ENCODE measurements around the gene LBR.

Gene LBR

DNA sequence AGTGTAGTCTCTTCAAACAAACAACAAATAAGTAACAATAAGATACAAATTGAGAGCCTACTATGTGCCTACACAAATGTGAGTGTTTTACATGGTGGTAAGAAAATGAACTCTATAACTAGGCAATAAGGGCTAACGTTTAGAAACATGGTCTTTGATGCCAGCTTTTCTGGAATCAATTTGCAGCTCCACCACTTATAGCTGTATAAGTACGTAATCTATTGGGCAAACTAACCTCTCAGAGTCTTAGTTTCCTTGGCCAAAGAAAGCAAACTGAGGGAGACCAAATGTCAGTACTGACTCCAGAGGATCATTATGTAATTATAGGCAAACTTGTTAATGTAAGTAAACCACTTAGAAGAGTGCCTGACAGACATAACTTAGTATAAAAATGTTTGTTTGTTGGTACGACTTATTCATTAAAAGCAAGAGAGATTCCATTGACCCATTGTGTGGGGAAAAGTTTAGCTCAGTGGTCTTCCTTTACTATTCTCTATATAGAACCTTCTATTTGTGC, 59.7 kb downstream of the LBR start:
- no peaks in the 10 kb centered on the region for H3K36me3 Mint-ChIP-seq
- ATAC-seq (ENCODE audit: low read depth) (no peak), DNase-seq (ENCODE audit: low spot score in 2 of 2) (no peak)
- no peaks in the 10 kb centered on the region for H3K4me1 Mint-ChIP-seq
- no peaks in the 10 kb centered on the region for H3K9me3 Mint-ChIP-seq
- no peak overlapping the region for H3K27ac Mint-ChIP-seq
- H3K27me3 Mint-ChIP-seq, result peaks cover 2% of the 10 kb centered on the region
- H3K4me3 Mint-ChIP-seq, result no peak overlapping the region

DNA sequence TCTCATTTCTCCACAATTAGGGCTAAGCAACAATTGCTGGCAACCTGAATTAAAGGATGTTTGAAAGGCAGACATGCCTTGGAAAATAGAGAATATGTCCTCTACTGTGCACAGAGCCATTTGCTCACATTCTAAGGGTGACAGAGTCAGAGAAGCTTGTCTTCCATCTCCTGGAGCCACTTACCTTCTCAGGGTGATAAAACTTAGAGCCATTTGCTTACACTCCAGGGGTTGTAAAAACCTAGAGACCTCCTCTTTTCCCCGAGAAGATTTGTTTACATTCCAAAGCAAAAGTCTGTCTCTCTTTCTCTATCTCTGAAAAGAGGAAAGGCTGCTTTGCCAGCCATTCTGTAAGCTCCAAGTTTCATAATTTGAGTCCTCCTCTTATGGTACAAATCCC, 61.3 kb downstream of the LBR start:
- Mint-ChIP-seq H3K27ac (no peak overlapping the region), H3K9me3 (no peaks in the 10 kb centered on the region), H3K36me3 (no peaks in the 10 kb centered on the region), H3K4me1 (no peaks in the 10 kb centered on the region), H3K4me3 (no peak overlapping the region), H3K27me3 (peaks cover 2% of the 10 kb centered on the region)
- no peak for ATAC-seq (ENCODE audit: low read depth)
- no peak for DNase-seq (ENCODE audit: low spot score in 2 of 2)

DNA sequence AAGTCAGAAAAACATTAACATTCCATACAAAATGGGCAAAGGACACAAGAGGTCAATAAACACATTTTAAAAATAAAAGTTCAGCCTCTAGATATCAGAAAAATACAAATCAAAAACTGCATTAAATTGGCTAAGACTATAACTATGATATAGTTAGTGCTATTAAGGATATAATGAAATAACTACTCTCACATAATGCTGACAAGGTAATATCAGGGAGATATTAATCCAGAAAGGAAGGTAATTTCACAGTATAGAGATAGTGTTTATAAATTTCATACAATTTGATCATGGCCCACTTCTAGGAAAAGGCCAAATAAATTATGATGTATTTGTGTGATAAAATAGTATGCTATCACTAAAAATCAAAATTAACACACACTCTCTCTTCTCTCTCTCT, 61.8 kb downstream of the LBR start:
- no peaks in the 10 kb centered on the region for H3K4me1 Mint-ChIP-seq
- ATAC-seq (ENCODE audit: low read depth) (no peak), DNase-seq (ENCODE audit: low spot score in 2 of 2) (no peak)
- no peak overlapping the region for H3K27ac Mint-ChIP-seq
- H3K36me3 Mint-ChIP-seq, result no peaks in the 10 kb centered on the region
- H3K9me3 Mint-ChIP-seq, result no peaks in the 10 kb centered on the region
- H3K27me3 Mint-ChIP-seq, result peaks cover 2% of the 10 kb centered on the region
- H3K4me3 Mint-ChIP-seq, result no peak overlapping the region

DNA sequence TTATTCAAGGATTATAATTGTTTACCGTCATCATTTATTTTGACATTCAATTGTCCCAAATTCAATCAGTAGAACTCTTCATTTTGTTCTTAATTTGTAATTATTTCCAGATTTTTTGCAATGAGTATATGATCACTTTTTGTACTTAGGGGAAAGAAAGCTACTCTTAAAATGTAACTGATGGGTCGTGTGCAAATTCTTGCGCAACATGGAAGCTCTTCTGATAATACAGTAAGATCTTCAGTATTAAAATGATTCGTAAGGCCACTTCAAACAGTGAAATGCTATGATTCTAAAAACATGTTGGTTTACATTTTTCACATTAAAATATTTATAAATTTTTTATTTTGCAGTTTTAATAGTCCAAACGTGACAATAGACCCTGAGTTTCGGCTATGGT, 63.4 kb downstream of the LBR start:
- peaks cover 3% of the 10 kb centered on the region for H3K4me1 Mint-ChIP-seq
- no peak for DNase-seq (ENCODE audit: low spot score in 2 of 2)
- no peak overlapping the region for H3K27ac Mint-ChIP-seq
- H3K27me3 Mint-ChIP-seq, result peaks cover 2% of the 10 kb centered on the region
- H3K9me3 Mint-ChIP-seq, result no peaks in the 10 kb centered on the region
- H3K36me3 Mint-ChIP-seq, result no peaks in the 10 kb centered on the region
- no peak for ATAC-seq (ENCODE audit: low read depth)
- no peak overlapping the region for H3K4me3 Mint-ChIP-seq

DNA sequence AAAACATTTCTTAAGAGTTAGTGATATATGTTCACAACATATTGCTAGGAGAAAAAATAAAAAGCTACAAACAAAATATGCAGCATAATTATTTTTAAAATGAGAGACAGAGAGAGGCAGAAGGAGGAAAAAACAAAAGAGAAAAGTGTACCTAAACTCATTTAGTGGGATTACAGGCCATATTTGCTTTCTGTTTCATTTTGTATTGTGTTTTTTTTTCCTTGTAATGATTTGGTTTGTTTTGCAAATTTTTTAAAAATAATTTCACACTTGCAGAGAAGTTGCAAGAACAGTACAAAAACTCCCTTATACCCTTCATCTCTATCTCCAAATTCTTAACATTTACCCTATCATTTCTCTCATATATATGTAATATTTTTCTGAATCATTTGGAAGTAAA, 65.0 kb downstream of the LBR start:
- ATAC-seq (ENCODE audit: low read depth), result no peak
- H3K9me3 Mint-ChIP-seq, result no peaks in the 10 kb centered on the region
- H3K27me3 Mint-ChIP-seq, result peaks cover 5% of the 10 kb centered on the region
- no peak overlapping the region for H3K4me3 Mint-ChIP-seq
- H3K27ac Mint-ChIP-seq, result no peak overlapping the region
- no peak for DNase-seq (ENCODE audit: low spot score in 2 of 2)
- H3K36me3 Mint-ChIP-seq, result no peaks in the 10 kb centered on the region
- H3K4me1 Mint-ChIP-seq, result peaks cover 3% of the 10 kb centered on the region

DNA sequence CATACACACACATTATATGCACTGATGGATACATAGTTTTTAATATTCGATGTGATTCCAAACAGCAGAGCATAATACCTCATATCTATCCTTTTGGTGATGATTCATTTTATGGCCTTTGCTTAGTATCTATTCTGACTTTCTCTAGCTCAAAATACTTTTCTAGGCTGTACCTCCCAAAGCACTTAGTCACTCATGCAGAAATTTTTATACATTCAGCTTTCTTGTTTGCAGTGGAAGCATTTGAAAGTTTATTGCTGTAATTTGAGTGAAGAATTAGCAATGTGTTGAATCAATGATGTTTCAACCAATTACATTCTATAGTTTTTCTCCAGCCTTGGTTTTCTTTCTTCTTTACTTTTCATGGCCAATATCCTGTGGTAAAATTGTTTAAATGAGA, 66.7 kb downstream of the LBR start:
- Mint-ChIP-seq H3K4me3 (no peak overlapping the region), H3K9me3 (no peaks in the 10 kb centered on the region)
- ATAC-seq (ENCODE audit: low read depth), result no peak

DNA sequence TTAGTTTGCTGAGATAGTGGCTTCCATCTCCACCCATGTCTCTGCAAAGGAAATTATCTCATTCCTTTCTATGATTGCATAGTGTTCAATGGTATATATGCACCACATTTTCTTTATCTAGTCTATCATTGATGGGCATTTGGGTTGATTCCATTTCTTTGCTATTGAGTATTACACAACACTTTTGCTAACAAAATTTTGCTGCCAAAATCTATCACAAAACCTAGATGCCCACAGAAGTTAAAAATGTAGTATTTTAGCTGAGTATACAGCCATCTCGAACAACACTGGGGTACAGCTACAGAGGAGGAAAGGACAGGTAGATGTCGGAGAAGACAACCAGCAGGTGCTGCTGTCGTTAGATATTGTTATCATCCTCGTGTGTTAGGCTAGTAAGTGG, 67.7 kb downstream of the LBR start:
- Mint-ChIP-seq H3K9me3 (no peaks in the 10 kb centered on the region), H3K36me3 (no peaks in the 10 kb centered on the region), H3K27ac (no peak overlapping the region), H3K4me3 (no peak overlapping the region), H3K4me1 (peaks cover 3% of the 10 kb centered on the region), H3K27me3 (peaks cover 3% of the 10 kb centered on the region)
- ATAC-seq (ENCODE audit: low read depth), result no peak
- no peak for DNase-seq (ENCODE audit: low spot score in 2 of 2)

More for the DNA sequence above, 66.7 kb downstream of the LBR start:
- Mint-ChIP-seq H3K27ac (no peak overlapping the region), H3K36me3 (no peaks in the 10 kb centered on the region), H3K27me3 (peaks cover 3% of the 10 kb centered on the region), H3K4me1 (peaks cover 3% of the 10 kb centered on the region)
- DNase-seq (ENCODE audit: low spot score in 2 of 2), result no peak

DNA sequence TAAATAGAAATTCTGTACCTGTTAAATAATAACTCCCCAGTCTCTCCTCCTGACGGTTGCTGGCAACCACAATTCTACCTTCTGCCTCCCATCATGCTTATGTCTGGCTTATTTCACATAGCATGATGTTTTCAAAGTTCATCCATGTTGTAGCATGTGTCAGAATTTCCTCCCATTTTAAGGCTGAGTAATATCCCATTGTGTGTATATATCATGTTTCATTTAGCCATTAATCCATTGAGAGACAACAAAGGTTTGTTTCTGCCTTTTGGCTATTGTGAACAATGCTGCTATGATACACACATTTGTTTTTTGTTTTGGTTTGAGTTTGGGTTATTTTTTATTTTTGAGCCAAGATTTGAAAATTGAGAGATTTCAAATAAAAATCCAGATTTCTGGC, 72.0 kb downstream of the LBR start:
- H3K36me3 Mint-ChIP-seq, result no peaks in the 10 kb centered on the region
- H3K27me3 Mint-ChIP-seq, result peaks cover 7% of the 10 kb centered on the region
- H3K4me3 Mint-ChIP-seq, result no peak overlapping the region
- H3K4me1 Mint-ChIP-seq, result peaks cover 6% of the 10 kb centered on the region
- DNase-seq (ENCODE audit: low spot score in 2 of 2) (no peak), ATAC-seq (ENCODE audit: low read depth) (no peak)
- H3K9me3 Mint-ChIP-seq, result no peaks in the 10 kb centered on the region
- no peak overlapping the region for H3K27ac Mint-ChIP-seq

DNA sequence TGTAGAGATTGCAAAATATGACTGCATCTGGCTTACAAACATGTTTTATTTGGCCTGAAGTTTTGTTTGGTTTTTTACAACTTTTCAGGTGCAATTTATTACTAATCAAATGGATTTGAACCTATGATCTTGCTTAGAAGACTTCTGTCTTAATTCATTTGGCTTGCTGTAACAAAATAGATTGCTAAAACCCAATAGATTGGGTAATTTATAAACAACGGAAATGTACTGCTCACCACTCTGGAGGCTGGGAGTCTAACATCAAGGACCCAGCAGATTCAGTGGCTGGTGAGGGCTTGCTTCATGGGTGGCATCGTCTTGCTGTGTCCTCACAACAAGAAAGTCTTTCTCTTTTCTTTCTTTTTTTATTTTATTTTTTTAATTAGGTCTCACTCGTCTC, 72.9 kb downstream of the LBR start:
- DNase-seq (ENCODE audit: low spot score in 2 of 2) (no peak), ATAC-seq (ENCODE audit: low read depth) (no peak)
- peaks cover 7% of the 10 kb centered on the region for H3K27me3 Mint-ChIP-seq
- no peak overlapping the region for H3K4me3 Mint-ChIP-seq
- peaks cover 3% of the 10 kb centered on the region for H3K4me1 Mint-ChIP-seq
- H3K36me3 Mint-ChIP-seq, result no peaks in the 10 kb centered on the region
- H3K27ac Mint-ChIP-seq, result no peak overlapping the region
- no peaks in the 10 kb centered on the region for H3K9me3 Mint-ChIP-seq

Measured in memory B cell (primary cell).